NOMO-1 treated with dmso at 0.1 percent for 144 hours (cell line): Measurements from ENCODE around the gene SCMH1.
"Not testable (repeated sequence)": the region's sequence is repeated elsewhere in the genome, so short reads cannot be mapped to it uniquely, and the experiment has no call there.

Experiments
- DNase-seq: peaks from one replicate; lab custom pipeline; 2025; ENCODE audit not compliant: unreplicated experiment; lab: John Stamatoyannopoulos, UW

The SCMH1 gene

DNA sequence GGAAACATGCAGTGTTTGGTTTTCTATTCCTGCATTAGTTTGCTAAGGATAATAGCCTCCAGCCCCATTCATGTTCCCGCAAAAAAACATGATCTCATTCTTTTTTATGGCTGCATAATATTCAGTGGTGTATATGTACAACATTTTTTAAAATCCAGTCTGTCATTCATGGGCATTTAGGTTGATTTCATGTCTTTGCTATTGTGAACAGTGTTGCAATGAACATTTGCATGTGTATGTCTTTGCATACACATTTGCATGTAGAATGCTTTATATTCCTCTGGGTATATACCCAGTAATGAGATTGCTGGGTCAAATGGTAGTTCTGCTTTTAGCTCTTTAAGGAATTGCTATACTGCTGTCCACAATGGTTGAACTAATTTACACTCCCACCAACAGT lies 9.0 kb upstream of the SCMH1 start:
- DNase-seq, result not testable (repeated sequence)

DNA sequence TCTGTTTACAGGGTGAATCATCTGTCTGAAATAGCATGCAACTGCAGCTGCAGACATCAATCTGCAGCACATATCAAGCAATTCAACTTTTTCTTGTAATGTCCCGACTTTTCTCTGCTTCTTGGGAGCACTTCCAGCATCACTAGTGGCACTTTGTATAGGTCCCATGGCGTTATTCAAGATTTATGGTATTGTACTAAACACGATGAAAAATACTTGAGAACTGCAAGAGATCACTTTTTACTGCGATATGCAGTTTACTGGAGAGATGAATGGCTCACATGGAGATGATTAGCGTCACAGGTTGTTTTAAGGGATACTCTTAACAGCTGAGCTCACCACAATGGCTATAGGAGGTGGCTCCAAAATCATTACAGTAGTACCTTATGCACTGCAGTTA lies 7.2 kb upstream of the SCMH1 start:
- DNase-seq, result no peak

DNA sequence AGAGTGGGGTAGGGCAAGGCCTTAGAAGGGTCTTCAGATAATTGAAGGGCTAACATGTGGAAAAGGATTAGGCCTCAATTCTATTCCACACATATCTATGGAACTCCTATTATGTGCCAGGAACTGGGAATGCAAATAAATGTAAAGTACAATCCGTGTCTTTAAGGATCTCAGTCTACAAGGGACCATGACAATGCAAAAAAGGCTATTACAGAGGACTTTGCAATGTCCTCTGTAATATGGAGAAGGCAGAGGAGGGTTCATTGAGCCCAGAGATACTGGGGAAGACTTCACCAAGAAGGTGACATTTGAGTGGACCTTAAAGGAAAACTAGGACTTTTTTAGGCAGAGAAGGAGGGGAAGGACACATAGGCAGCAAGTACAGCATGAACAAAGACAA lies 4.5 kb upstream of the SCMH1 start:
- DNase-seq, result no peak

- DNase-seq, result no peak
Observed at GRCh38 chr1:41245659-41246058, 3.6 kb upstream of the SCMH1 start.

GRCh38 chr1:41243079-41243385 lies 926 bp upstream of the SCMH1 start:
- no peak for DNase-seq

GRCh38 chr1:41242342-41243078 lies 404 bp upstream of the SCMH1 start:
- DNase-seq, result no peak

DNA sequence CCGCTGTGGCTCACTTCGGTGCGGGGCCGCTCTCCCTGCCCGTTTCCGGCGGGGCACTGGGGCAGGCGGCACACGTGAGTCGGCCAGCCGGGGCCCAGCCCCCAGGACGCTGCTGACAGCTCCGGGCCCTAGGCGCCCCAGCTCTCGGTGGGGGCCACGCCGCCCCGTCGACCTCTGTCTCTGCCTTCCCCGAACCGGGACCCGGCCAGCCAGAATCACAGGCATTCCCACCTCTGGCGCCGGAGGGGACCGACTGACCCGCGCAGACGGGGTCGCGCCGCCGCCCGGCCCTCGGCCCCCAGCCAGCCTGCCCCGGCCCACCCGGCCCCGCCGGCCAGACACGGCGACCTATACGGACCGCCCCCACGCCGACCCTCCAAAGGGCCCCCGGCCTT lies 755 bp downstream of the SCMH1 start:
- peak; percentile 11 for DNase-seq

DNA sequence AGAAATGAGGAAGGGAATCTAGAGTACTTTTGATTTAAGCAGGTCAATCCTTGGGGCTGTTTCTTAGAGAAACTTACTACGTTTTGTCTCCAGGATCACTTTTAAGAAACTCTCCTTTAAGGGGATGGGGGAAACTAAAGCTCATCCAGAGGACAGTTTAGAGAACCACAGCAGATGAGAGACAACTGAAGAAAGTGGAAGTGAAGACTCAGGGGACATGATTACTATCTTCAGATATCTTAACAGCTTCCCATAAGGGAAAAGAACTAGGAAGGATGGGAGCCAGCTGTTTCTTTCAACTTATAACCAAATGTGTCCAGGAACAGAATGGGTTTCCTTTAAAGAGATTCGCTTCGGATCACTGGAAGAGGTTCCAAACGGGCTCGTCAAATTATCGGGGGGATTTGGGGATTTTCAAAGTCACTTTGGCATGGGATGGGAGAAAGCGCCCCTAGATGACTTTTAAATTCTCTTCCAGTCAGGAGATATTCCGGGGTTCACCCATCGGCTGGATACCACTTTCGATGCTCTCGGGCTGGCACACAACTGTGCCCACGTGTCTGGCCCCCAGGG lies 1.2 kb downstream of the SCMH1 start:
- DNase-seq, result peak; percentile 7

GRCh38 chr1:41239988-41240610 lies 2.0 kb downstream of the SCMH1 start:
- peak; percentile 41 for DNase-seq

- DNase-seq, result no peak
Observed at GRCh38 chr1:41238311-41238988, 3.7 kb downstream of the SCMH1 start.

- no peak for DNase-seq
Observed at GRCh38 chr1:41236781-41237180, 5.3 kb downstream of the SCMH1 start.

GRCh38 chr1:41235893-41236292 lies 6.2 kb downstream of the SCMH1 start:
- no peak for DNase-seq

GRCh38 chr1:41233708-41234107 lies 8.4 kb downstream of the SCMH1 start:
- no peak for DNase-seq

GRCh38 chr1:41232305-41232704 lies 9.8 kb downstream of the SCMH1 start:
- DNase-seq, result no peak

DNA sequence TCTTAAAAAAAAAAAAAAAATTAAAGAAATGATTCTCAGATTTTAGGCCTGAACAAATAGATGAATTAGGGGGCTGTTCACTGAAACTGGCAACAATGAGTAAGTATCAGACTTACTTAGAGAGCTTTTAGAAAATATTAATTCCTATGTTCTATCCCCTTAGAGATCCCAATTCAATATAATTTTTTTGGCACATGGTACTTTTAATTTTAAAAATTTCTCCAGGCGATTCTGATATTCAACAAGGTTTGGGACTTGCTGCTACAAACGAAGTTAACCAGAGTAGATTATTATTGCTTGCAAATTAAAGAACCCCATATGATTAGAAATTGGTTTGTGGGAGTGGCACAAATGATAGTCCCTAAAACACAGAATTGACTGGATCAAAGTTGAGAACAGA lies 11.4 kb downstream of the SCMH1 start:
- no peak for DNase-seq

GRCh38 chr1:41229219-41229618 lies 12.9 kb downstream of the SCMH1 start:
- not testable (repeated sequence) for DNase-seq

- no peak for DNase-seq
Observed at GRCh38 chr1:41226815-41227434, 15.2 kb downstream of the SCMH1 start.

DNA sequence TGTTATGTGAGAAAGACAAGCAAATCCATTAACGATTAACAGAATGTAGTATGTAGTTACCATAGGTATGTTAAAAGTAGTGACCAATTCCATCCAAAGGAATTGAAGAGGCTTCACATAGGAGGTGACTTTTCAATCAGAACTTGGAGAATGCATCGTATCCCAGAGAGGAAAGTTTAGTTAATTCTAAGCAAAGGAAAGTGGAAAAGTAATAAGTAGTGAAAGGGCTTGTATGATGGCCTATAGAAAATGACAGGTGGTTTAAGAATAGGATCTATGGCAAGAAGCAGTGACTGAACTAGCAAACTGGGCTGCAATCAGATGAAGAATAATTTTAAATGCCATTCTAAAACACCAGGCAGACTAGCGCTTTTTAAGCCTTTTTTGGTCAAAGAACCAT lies 16.6 kb downstream of the SCMH1 start:
- DNase-seq, result no peak

DNA sequence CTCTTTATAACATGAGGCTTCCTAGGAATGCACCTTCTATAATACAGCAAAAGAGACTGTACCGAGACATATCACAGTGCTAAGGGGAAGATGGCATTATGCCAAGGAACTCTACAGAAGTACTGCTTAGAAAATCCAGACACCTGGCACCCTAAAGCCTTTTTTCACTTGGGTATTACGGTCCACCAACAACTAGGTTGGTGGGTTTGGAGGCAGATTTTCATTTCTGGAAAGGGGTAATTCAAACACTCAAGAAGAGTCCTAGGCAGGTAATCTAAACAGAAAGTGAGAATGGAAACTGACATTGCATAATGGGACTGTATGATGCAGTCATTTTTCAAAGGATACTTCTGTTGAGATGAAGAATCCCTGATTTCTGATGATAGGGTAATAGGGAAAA lies 19.6 kb downstream of the SCMH1 start:
- no peak for DNase-seq

DNA sequence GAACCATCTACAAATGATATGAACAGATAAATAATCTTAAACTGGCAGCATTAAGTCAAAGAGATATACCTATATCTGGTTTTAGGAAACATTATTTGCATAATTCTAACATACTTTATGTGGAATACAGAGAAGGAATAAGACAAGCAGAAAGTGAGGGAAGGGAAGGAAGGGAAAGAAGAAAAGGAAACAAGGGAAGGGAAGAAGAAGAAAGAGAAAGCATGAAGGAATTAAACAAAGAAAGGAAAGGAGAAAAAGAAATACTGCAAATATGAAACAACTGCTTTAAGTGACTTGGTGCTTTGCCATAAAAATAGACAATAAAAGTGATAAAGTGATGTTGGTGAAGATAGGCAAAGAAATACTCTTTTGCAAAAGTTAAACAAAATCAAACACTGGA lies 20.1 kb downstream of the SCMH1 start:
- no peak for DNase-seq

GRCh38 chr1:41218152-41218551 lies 24.0 kb downstream of the SCMH1 start:
- no peak for DNase-seq

GRCh38 chr1:41217441-41217840 lies 24.7 kb downstream of the SCMH1 start:
- DNase-seq, result no peak
